ENCODE data around the gene H3-3A.

H3-3A gene

GRCh38 chr1:226111098-226111882 is 48.8 kb downstream of the H3-3A start:
- DNase-seq (ENCODE audit: low read depth), result no peak
- H3K4me3 ChIP-seq (ENCODE audit: low read length), result peak overlapping the region; percentile 49
- TF ChIP-seq CTCF (IDR thresholded peaks at IDR 0.05; ENCODE audit: insufficient read depth, low read depth, low read length, missing control alignments), result no peak

GRCh38 chr1:226111883-226112261 is 49.4 kb downstream of the H3-3A start:
- DNase-seq (ENCODE audit: low read depth), result no peak
- no peak for TF ChIP-seq CTCF (IDR thresholded peaks at IDR 0.05; ENCODE audit: insufficient read depth, low read depth, low read length, missing control alignments)
- H3K4me3 ChIP-seq (ENCODE audit: low read length), result no peak overlapping the region

- TF ChIP-seq CTCF (IDR thresholded peaks at IDR 0.05; ENCODE audit: insufficient read depth, low read depth, low read length, missing control alignments), result no peak
- DNase-seq (ENCODE audit: low read depth), result no peak
- H3K4me3 ChIP-seq (ENCODE audit: low read length), result no peak overlapping the region
Observed at GRCh38 chr1:226112626-226113025, 50.1 kb downstream of the H3-3A start.

- TF ChIP-seq CTCF (IDR thresholded peaks at IDR 0.05; ENCODE audit: insufficient read depth, low read depth, low read length, missing control alignments), result no peak
- no peak overlapping the region for H3K4me3 ChIP-seq (ENCODE audit: low read length)
- DNase-seq (ENCODE audit: low read depth), result no peak
Observed at GRCh38 chr1:226116673-226117072, 54.2 kb downstream of the H3-3A start.

GRCh38 chr1:226117330-226117729 is 54.8 kb downstream of the H3-3A start:
- no peak for TF ChIP-seq CTCF (IDR thresholded peaks at IDR 0.05; ENCODE audit: insufficient read depth, low read depth, low read length, missing control alignments)
- DNase-seq (ENCODE audit: low read depth), result no peak
- H3K4me3 ChIP-seq (ENCODE audit: low read length), result no peak overlapping the region

GRCh38 chr1:226118357-226118756 is 55.8 kb downstream of the H3-3A start:
- H3K4me3 ChIP-seq (ENCODE audit: low read length), result no peak overlapping the region

More at GRCh38 chr1:226118357-226118756, 55.8 kb downstream of the H3-3A start:
- DNase-seq (ENCODE audit: low read depth), result no peak
- TF ChIP-seq CTCF (IDR thresholded peaks at IDR 0.05; ENCODE audit: insufficient read depth, low read depth, low read length, missing control alignments), result no peak
